HUES6 (cell line): ENCODE results near the gene PRKCE.

Source experiments
- H3K27ac ChIP-seq: 2 replicates; pipeline ENCODE4 v1.7.0; 2013; ENCODE audit warnings: low read depth, mild to moderate bottlenecking, low read length, inconsistent platforms
- H3K27me3 ChIP-seq: 2 replicates; pipeline ENCODE4 v1.6.1; 2013; ENCODE audit warnings: low read length; ENCODE audit not compliant: control insufficient read depth, insufficient read depth
- H3K36me3 ChIP-seq: 2 replicates; pipeline ENCODE4 v1.6.1; 2013; ENCODE audit warnings: low read length; ENCODE audit not compliant: control insufficient read depth, insufficient read depth
- H3K4me1 ChIP-seq: 2 replicates; pipeline ENCODE4 v1.6.1; 2013; ENCODE audit warnings: low read length; ENCODE audit not compliant: control insufficient read depth, insufficient read depth
- H3K4me3 ChIP-seq: 2 replicates; pipeline ENCODE4 v1.5.1; 2013; ENCODE audit warnings: low read depth, low read length
- H3K9ac ChIP-seq: one replicate; pipeline ENCODE4 v1.6.1; 2013; ENCODE audit warnings: mild to moderate bottlenecking, low read length
- H3K9me3 ChIP-seq: 2 replicates; pipeline ENCODE4 v1.6.1; 2013; ENCODE audit warnings: low read depth, low read length; ENCODE audit not compliant: control insufficient read depth, insufficient read depth

The PRKCE gene

DNA sequence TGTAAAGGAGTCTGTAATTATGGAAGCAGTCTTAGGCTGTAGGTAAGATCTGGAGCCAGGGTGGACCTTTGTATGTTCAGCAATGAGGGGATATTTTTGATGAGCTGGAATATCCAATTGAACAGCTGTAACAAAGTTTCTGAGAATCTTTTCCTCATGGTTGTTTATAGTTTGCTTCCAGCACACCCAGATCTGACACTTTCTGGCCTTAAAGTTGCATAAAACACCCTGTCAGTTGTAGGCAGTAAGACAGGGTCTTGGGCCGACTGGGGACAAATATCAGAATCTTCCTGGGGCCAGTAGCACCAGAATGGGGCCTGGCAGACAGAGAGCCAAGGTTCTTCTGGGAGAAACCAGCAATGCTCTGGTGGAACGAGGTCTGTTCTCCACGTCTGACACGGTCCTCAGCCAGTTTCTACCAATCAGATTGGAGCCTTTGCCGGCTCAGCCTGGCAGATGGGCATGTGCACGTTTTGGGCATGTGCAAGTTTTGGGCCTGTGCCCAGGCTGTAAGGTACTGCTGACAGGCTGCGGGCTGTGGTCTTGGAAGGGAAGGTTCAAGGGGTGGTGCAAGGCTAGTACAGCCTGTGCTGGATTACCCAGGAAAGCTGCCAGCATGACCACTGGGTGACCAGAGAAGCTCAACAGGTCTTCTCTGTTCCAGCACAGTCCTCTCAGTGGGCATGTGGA is 89.8 kb downstream of the PRKCE start:
- Histone ChIP-seq H3K9ac (no peak overlapping the region), H3K4me1 (peaks cover 11% of the 10 kb centered on the region; the same call in 1 of the 2 replicates), H3K27ac (no peak overlapping the region), H3K27me3 (no peaks in the 10 kb centered on the region), H3K36me3 (no peaks in the 10 kb centered on the region), H3K9me3 (no peaks in the 10 kb centered on the region), H3K4me3 (no peak overlapping the region)

DNA sequence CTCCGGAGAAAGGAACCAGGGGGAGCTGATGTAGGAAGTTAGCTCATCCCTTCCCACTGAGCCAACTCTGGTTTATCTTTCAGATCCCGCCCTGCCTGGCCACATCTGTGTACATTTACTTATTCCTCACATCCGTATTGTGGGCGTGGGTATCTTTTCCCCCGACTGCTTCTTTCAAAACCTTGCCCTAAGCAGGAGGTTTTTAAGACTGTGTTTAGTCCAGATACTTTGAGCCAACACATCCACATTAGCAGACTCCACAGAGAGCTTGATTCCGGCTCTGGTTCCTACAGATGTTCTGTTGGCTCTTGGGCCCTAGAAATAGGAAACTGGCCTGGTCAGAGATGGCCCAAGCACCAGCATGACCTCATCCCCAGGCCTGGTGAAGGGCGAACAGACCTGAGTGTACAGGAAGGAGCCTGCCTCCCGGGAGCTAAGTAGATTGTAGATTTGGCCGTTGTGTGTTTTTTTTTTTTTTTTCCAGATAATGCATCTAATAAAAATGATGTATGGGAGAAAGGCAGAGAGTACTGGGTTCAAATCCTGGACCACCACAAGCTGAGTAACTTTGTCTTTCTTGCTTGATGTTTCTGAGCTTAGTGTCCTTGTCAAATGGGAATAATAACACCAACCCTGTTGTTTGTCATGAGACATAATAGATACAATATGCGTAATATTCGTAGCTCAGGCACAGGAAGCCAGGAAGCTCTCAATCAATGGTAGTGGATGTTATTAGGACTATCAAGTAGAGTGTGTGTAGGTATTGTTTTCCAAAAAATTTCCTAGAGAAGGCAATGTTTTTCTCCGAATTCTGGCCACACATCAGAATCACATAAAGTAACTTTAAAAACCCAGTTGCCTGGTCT is 92.3 kb downstream of the PRKCE start:
- peaks cover 11% of the 10 kb centered on the region; the same call in 1 of the 2 replicates for H3K4me1 ChIP-seq
- no peak overlapping the region for H3K27ac ChIP-seq
- H3K36me3 ChIP-seq: no peaks in the 10 kb centered on the region

DNA sequence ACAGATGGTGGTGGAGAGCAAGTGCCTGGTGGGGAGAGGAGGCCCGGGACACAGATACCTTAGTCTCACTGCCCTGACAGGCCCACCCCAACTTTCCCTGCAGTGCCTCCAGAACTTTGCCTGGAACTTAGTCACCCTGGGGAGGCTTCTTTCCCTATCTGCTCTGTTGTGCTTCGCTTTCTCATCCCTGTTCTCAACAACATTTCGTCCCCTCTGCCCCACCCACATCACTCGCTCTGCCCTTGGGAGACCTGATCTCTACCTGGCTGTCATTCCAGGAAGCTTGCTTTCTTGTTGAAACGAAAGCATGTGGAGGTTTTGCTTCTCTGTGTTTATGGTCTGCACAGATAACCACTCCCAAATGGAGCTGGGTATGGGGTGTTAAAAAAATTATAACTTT is 93.8 kb downstream of the PRKCE start:
- H3K27me3 ChIP-seq: no peaks in the 10 kb centered on the region
- peaks cover 4% of the 10 kb centered on the region for H3K9me3 ChIP-seq
- peaks cover 8% of the 10 kb centered on the region; the same call in 1 of the 2 replicates for H3K4me1 ChIP-seq
- no peak overlapping the region for H3K27ac ChIP-seq
- no peak overlapping the region for H3K4me3 ChIP-seq
- H3K36me3 ChIP-seq: no peaks in the 10 kb centered on the region
- H3K9ac ChIP-seq: no peak overlapping the region

More for the DNA sequence above, 92.3 kb downstream of the PRKCE start:
- Histone ChIP-seq H3K4me3 (no peak overlapping the region), H3K9ac (no peak overlapping the region), H3K27me3 (no peaks in the 10 kb centered on the region), H3K9me3 (peaks cover 4% of the 10 kb centered on the region)

DNA sequence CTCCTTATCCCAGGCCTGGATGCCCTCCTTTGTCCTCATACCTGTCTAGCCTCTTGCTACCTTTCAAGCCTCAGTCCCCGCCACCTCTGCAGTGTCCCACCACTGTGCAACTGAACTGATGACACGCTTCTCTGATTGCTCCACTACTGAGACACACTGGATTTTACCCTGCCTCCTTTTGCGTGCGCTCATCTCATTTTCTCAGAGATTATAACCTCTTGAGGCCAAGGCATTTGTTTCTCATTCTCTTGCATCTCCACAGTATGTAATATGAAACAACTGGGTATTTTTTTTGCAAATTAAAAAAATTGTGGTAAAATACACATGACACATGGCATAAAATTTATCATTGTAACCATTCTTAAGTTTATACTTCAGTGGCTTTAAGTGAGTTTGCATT is 95.4 kb downstream of the PRKCE start:
- H3K4me1 ChIP-seq: peaks cover 7% of the 10 kb centered on the region; the same call in 1 of the 2 replicates
- H3K9me3 ChIP-seq: peaks cover 4% of the 10 kb centered on the region
- H3K4me3 ChIP-seq: no peak overlapping the region
- no peak overlapping the region for H3K27ac ChIP-seq
- H3K9ac ChIP-seq: no peak overlapping the region
- no peaks in the 10 kb centered on the region for H3K36me3 ChIP-seq
- H3K27me3 ChIP-seq: no peaks in the 10 kb centered on the region

DNA sequence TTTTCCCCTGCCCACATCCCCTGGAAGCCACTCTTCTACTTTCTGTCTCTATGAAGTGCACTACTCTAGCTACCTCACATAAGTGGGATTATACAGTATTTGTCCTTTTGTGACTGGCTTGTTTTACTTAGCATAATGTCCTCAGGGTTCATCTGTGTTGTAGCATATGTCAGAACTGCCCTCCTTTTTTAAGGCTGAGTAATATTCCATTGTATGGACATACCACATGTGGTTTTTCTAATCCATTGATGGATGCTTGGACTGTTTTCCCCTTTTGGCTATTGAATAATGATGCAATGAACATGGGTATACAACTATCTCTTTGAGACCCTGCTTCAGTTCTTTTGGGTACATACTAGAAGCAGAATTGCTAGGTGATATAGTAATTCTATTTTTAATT is 95.9 kb downstream of the PRKCE start:
- Histone ChIP-seq H3K9ac (no peak overlapping the region), H3K4me1 (peaks cover 7% of the 10 kb centered on the region; the same call in 1 of the 2 replicates), H3K36me3 (no peaks in the 10 kb centered on the region)

GRCh38 chr2:45748239-45748638 is 96.8 kb downstream of the PRKCE start:
- Histone ChIP-seq H3K4me3 (no peak overlapping the region), H3K4me1 (peaks cover 7% of the 10 kb centered on the region; the same call in 1 of the 2 replicates), H3K27me3 (no peaks in the 10 kb centered on the region), H3K9ac (no peak overlapping the region), H3K36me3 (no peaks in the 10 kb centered on the region), H3K9me3 (peaks cover 4% of the 10 kb centered on the region), H3K27ac (no peak overlapping the region)

More for the DNA sequence above, 95.9 kb downstream of the PRKCE start:
- H3K4me3 ChIP-seq: no peak overlapping the region
- peaks cover 4% of the 10 kb centered on the region for H3K9me3 ChIP-seq
- H3K27ac ChIP-seq: no peak overlapping the region
- H3K27me3 ChIP-seq: no peaks in the 10 kb centered on the region

GRCh38 chr2:45750001-45750400 is 98.5 kb downstream of the PRKCE start:
- Histone ChIP-seq H3K4me1 (0 out of 2 replicates have a peak, but pooled peaks cover 4% of the 10 kb centered on the region), H3K27me3 (no peaks in the 10 kb centered on the region), H3K36me3 (no peaks in the 10 kb centered on the region), H3K9me3 (peaks cover 4% of the 10 kb centered on the region), H3K4me3 (no peak overlapping the region), H3K27ac (no peak overlapping the region), H3K9ac (no peak overlapping the region)

- Histone ChIP-seq H3K9ac (no peak overlapping the region), H3K4me3 (no peak overlapping the region), H3K36me3 (no peaks in the 10 kb centered on the region), H3K4me1 (no peaks in the 10 kb centered on the region), H3K9me3 (peaks cover 4% of the 10 kb centered on the region), H3K27ac (no peak overlapping the region), H3K27me3 (no peaks in the 10 kb centered on the region)
Observed at GRCh38 chr2:45750484-45750883, 99.0 kb downstream of the PRKCE start.

DNA sequence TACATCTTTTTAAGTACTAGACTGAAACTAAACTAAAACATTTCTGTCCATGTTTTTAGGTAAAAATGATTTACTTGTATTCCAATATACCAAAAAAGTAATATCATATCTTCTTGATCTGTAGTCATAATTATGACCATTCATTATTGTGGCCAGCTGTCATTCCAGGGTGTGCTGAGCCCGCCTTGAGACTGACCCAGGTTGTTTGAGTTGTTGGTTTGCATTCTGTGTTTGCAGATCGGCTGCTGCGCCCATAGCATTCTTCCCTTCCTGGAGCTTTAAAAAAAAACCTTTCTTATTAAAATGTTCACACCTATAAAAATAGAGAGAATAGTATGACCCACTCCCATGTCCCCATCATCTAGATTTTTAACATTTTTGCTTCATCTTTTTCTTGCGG is 101.9 kb downstream of the PRKCE start:
- Histone ChIP-seq H3K27me3 (no peaks in the 10 kb centered on the region), H3K4me3 (no peak overlapping the region), H3K9ac (no peak overlapping the region), H3K4me1 (no peaks in the 10 kb centered on the region; the same call in 1 of the 2 replicates), H3K36me3 (no peaks in the 10 kb centered on the region), H3K9me3 (no peaks in the 10 kb centered on the region), H3K27ac (no peak overlapping the region)

- Histone ChIP-seq H3K27me3 (no peaks in the 10 kb centered on the region), H3K9me3 (no peaks in the 10 kb centered on the region), H3K9ac (no peak overlapping the region), H3K4me1 (peaks cover 4% of the 10 kb centered on the region; the same call in 1 of the 2 replicates), H3K36me3 (no peaks in the 10 kb centered on the region), H3K4me3 (no peak overlapping the region), H3K27ac (no peak overlapping the region)
Observed at GRCh38 chr2:45754131-45755010, 102.9 kb downstream of the PRKCE start.
